ENCODE measurements around the gene SAP30L. TPM values are rescaled to one million over a fixed set of nuclear protein-coding genes. Genes with fewer than 3 reads are reported as not detected.

Gene SAP30L
- total RNA-seq, 8 experiments from 2014 or later = 10.0 to 27.3 (median 16.7) TPM

DNA sequence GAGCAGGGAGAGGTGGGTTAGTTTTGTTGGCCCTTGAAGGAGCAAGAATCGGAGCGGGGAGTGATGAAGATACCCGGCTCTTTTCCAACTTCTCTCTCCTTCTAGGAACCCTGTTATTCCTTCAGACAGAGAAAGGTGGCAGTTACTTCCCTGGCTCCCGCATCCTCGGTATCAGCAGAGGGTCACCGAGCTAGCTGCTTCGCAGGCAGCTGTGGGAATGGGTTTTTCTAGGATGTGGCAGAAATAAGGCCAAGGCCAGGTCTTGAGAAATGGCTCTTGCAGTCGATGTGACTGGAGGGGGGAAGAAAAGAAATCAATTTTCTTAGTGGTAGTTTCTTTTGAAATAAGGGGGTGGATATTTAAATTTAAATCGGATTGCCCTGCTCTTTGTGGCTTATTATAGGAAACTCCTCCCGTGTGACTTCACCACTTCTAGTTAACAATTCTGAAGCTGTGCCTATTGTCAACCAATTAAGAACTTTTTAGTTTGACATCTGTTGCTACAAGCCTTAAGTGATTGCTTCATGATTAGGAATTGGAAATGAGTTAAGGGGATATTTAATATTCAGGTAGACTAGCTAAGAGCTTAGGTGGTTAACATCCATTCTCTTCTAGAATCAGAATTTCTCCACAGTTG lies 1.4 kb downstream of the SAP30L start:
- 0 to 8% (median 2%) methylated on average over 1 to 8 of the region's 10 CpGs; no CpG with 5 or more reads in 1 of the 10 experiments for WGBS, 10 experiments
- ATAC-seq (replicated peaks in 6 of 8) = peak in 2 of 8 experiments; percentile 0
- peaks cover 0 to 9% of the 10 kb centered on the region in 2 donors for H3K4me1 ChIP-seq (replicated peaks in 1 of 2)
- H3K4me3 ChIP-seq = peak overlapping the region; percentile 71 to 93 (median 84)
- H3K27ac ChIP-seq = no peak overlapping the region
- in situ Hi-C loops (cut with MboI; ENCODE audit: low pct_unique_long_range_greater_than_20kb in 2 of 9, low sequenced_read_pairs in 9 of 9, unreplicated experiment in 9 of 9) = no loop called here

DNA sequence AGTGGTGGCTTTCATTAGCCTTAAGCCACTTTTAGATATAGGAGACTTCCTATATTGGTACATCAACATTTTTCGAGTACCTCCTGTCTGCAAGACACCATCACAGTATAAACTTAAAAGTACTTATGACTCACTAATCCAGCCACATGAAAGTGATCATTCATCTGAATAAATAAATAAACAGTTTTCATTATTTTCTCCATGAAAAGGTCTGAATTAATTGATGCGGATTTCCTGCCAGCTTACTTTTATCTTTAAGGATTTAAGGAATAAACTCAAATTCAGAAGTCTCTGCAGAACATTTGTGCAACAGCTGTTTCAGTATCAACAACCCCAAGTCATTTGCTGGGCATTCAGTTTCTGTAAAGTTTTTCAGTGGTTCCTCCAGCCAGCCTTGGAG lies 4.0 kb downstream of the SAP30L start:
- WGBS, 10 experiments = 50 to 100% (median 80%) methylated on average over 1 to 2 of the region's 2 CpGs; no CpG with 5 or more reads in 1 of the 10 experiments
- ATAC-seq (replicated peaks in 6 of 8) = no peak

DNA sequence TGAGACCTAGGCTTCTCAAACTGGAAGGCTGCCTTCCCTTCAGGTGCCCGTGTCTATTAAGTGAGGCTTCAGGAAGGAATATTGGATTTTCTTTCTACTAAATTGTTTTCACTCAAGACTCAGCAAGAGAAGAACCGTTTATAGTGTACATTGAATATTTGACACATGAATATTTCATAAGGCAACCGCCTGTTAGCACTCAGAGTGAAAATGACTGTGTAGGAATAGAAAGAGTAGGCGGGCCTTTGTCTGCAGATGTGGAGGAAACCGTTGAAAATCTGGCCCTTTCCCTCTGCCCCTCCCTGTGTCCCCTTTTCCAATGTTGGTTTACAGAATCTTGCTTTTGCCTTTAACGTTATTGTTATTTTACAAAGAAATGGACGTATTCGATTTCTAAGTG lies 6.2 kb downstream of the SAP30L start:
- Histone ChIP-seq H3K4me3 (no peak overlapping the region), H3K4me1 (replicated peaks in 1 of 2) (peaks cover 0 to 7% of the 10 kb centered on the region in 2 donors), H3K27ac (no peak overlapping the region)
- in situ Hi-C loops (cut with MboI; ENCODE audit: low pct_unique_long_range_greater_than_20kb in 2 of 9, low sequenced_read_pairs in 9 of 9, unreplicated experiment in 9 of 9) = loop anchor here in 3 of 9 experiments (25.0 kb wide), 1 partner anchor 160 kb away; no protein-coding TSS in a partner anchor
- peak in 3 of 8 experiments; percentile 44 to 70 (median 66) for ATAC-seq (replicated peaks in 6 of 8)
- WGBS, 10 experiments = 21 to 95% (median 80%) methylated on average over 3 to 8 of the region's 8 CpGs

More for the DNA sequence above, 4.0 kb downstream of the SAP30L start:
- Histone ChIP-seq H3K4me3 (no peak overlapping the region), H3K27ac (no peak overlapping the region), H3K4me1 (replicated peaks in 1 of 2) (peaks cover 0 to 7% of the 10 kb centered on the region in 2 donors)
- in situ Hi-C loops (cut with MboI; ENCODE audit: low pct_unique_long_range_greater_than_20kb in 2 of 9, low sequenced_read_pairs in 9 of 9, unreplicated experiment in 9 of 9) = loop anchor here in 3 of 9 experiments (25.0 kb wide), 1 partner anchor 163 kb away; no protein-coding TSS in a partner anchor

DNA sequence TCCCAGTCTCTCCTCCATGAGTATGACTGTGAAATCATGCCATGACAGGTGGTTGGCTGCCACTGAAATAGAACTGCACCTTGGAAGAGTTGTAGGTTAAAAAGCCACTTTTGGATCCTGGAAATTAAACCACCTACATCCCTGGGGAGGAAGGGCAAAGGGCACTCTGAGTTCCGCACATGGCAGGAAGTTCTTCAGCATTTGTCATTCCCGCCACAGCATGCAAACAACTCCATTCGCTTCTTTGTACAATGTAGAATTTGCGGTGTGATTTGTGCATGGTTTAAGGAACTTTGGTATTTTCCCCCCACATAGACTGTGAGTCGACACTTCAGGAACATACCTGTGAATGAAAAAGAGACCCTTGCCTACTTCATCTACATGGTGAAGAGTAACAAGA lies 9.8 kb downstream of the SAP30L start:
- H3K27ac ChIP-seq = no peak overlapping the region
- in situ Hi-C loops (cut with MboI; ENCODE audit: low pct_unique_long_range_greater_than_20kb in 2 of 9, low sequenced_read_pairs in 9 of 9, unreplicated experiment in 9 of 9) = loop anchor here in 3 of 9 experiments (25.0 kb wide), 1 partner anchor 157 kb away; no protein-coding TSS in a partner anchor
- no peak for ATAC-seq (replicated peaks in 6 of 8)
- 83 to 100% (median 96%) methylated on average over 1 to 5 of the region's 5 CpGs; no CpG with 5 or more reads in 1 of the 10 experiments for WGBS, 10 experiments
- H3K4me3 ChIP-seq = no peak overlapping the region
- no peaks in the 10 kb centered on the region for H3K4me1 ChIP-seq (replicated peaks in 1 of 2)

DNA sequence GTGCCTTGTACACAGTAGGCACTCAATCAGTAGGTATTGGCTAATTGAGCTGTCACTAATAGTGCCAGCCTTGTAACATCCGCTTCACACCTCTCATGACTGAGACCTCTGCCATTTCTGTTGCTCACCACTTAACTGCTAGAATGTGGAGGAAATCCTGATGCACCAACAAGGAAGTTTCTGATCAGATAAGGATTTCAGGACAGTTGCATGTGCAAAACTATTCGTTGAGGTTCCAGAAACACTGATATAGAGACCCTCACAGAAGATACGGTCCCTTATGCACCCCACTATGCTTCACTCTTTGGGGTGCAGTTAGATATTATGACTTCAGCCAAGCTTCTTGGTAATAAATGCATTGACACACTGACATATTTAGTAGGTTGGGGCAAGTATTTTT lies 10.7 kb downstream of the SAP30L start:
- WGBS, 10 experiments = 94 to 100% (median 100%) methylated on average over 1 to 2 of the region's 3 CpGs; no CpG with 5 or more reads in 3 of the 10 experiments
- no peak overlapping the region for H3K27ac ChIP-seq
- in situ Hi-C loops (cut with MboI; ENCODE audit: low pct_unique_long_range_greater_than_20kb in 2 of 9, low sequenced_read_pairs in 9 of 9, unreplicated experiment in 9 of 9) = loop anchor here in 3 of 9 experiments (25.0 kb wide), 1 partner anchor 156 kb away; no protein-coding TSS in a partner anchor
- H3K4me1 ChIP-seq (replicated peaks in 1 of 2) = no peaks in the 10 kb centered on the region
- no peak overlapping the region for H3K4me3 ChIP-seq
- no peak for ATAC-seq (replicated peaks in 6 of 8)

DNA sequence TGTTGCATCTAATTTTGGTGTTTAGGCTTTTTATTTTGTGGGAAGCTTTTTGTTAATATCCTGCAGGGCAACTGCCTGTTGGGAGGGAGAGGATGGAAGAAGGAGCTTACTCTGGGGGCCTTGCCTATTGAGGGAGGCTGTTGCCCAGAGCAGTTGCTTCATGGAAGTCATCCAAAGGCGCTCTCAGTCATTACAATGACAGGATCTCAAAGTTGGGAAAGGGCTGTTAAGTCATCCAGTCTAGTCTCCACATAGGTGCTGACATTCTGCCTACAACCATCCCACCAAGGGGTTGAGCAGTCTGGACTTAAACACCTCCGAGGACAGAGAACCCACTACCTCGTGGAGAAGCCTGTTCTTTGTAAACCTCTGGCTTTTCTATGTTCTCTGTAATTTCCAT lies 13.2 kb downstream of the SAP30L start:
- Histone ChIP-seq H3K4me1 (replicated peaks in 1 of 2) (no peaks in the 10 kb centered on the region), H3K27ac (no peak overlapping the region), H3K4me3 (no peak overlapping the region)
- ATAC-seq (replicated peaks in 6 of 8) = no peak
- in situ Hi-C loops (cut with MboI; ENCODE audit: low pct_unique_long_range_greater_than_20kb in 2 of 9, low sequenced_read_pairs in 9 of 9, unreplicated experiment in 9 of 9) = loop anchor here in 3 of 9 experiments (25.0 kb wide), 1 partner anchor 153 kb away; no protein-coding TSS in a partner anchor
- WGBS, 10 experiments = 60 to 100% (median 80%) methylated on average over 1 to 3 of the region's 3 CpGs; no CpG with 5 or more reads in 4 of the 10 experiments

DNA sequence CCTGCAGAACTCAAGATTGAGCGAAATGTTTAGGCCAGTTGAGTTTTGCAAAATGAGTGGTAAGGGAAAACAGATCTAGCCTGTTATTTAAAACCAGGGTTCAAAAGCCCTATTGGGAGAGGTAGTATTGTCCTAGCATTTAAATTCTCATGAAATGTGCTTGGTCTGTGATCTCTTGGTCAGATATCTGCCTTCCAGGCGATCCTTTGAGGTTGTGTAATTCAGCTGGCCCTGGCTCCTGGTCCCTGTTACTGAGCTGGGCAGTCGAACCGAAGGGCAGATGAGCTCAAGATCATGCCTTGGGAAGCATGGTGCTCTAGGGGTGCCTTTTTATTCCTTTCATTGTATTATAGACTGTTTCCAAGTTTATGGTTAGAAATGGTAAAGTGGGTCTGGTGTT lies 14.4 kb downstream of the SAP30L start:
- in situ Hi-C loops (cut with MboI; ENCODE audit: low pct_unique_long_range_greater_than_20kb in 2 of 9, low sequenced_read_pairs in 9 of 9, unreplicated experiment in 9 of 9) = loop anchor here in 4 of 9 experiments (10.0 to 25.0 kb wide), 2 partner anchors 145 to 152 kb away; no protein-coding TSS in a partner anchor

DNA sequence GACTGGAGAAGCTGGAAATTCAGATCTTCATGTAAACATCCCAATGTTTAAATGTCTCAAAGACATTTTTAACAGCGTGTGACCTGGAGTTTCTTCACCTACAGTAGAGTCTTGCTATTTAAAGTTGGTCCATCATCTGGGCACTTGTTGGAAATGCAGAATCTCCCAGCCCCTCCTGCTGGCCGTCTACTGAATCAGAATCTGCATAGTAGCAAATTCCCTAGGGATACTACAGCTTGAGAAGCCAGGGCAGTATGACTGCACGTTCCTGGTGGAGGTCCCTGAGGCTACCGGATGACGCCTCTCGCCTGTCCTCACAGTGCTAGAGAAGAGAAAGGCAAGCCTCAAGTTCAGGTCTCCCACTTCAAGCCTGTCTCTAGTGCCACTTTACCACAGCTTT lies 15.7 kb downstream of the SAP30L start:
- 40 to 75% (median 60%) methylated on average over 1 to 5 of the region's 6 CpGs; no CpG with 5 or more reads in 5 of the 10 experiments for WGBS, 10 experiments
- Histone ChIP-seq H3K27ac (no peak overlapping the region), H3K4me3 (no peak overlapping the region), H3K4me1 (replicated peaks in 1 of 2) (no peaks in the 10 kb centered on the region)
- peak in 5 of 8 experiments; percentile 22 to 88 (median 70) for ATAC-seq (replicated peaks in 6 of 8)
- in situ Hi-C loops (cut with MboI; ENCODE audit: low pct_unique_long_range_greater_than_20kb in 2 of 9, low sequenced_read_pairs in 9 of 9, unreplicated experiment in 9 of 9) = loop anchor here in 4 of 9 experiments (10.0 to 25.0 kb wide), 2 partner anchors 143 to 151 kb away; no protein-coding TSS in a partner anchor

More for the DNA sequence above, 14.4 kb downstream of the SAP30L start:
- 50 to 100% (median 100%) methylated on average over 1 to 4 of the region's 4 CpGs; no CpG with 5 or more reads in 3 of the 10 experiments for WGBS, 10 experiments
- Histone ChIP-seq H3K4me3 (no peak overlapping the region), H3K4me1 (replicated peaks in 1 of 2) (no peaks in the 10 kb centered on the region), H3K27ac (no peak overlapping the region)
- ATAC-seq (replicated peaks in 6 of 8) = no peak

DNA sequence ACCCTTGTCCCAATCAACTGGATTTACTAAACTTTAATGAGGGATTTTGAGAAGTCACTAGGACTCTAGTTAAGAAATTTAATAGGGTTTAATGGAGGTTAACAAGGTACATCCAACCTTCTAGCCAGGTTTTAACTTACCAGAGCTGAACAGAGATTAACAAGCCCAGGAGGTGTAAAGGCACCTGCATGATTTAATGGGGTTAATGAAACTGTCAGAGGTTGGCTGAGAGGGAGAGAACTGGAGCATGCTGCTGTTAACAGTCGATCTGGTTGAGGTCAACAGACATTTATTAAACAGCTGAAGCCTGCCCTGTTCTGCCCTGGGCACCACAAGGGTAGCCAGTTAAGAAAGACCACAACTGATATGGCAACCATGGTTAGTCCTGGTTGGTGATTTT lies 18.6 kb downstream of the SAP30L start:
- H3K4me1 ChIP-seq (replicated peaks in 1 of 2) = no peaks in the 10 kb centered on the region
- no peak for ATAC-seq (replicated peaks in 6 of 8)
- no peak overlapping the region for H3K27ac ChIP-seq
- 0 to 60% (median 31%) methylated on average over 1 of the region's 1 CpG; no CpG with 5 or more reads in 6 of the 10 experiments for WGBS, 10 experiments
- in situ Hi-C loops (cut with MboI; ENCODE audit: low pct_unique_long_range_greater_than_20kb in 2 of 9, low sequenced_read_pairs in 9 of 9, unreplicated experiment in 9 of 9) = loop anchor here in 4 of 9 experiments (10.0 to 25.0 kb wide), 2 partner anchors 140 to 148 kb away; no protein-coding TSS in a partner anchor
- H3K4me3 ChIP-seq = no peak overlapping the region

DNA sequence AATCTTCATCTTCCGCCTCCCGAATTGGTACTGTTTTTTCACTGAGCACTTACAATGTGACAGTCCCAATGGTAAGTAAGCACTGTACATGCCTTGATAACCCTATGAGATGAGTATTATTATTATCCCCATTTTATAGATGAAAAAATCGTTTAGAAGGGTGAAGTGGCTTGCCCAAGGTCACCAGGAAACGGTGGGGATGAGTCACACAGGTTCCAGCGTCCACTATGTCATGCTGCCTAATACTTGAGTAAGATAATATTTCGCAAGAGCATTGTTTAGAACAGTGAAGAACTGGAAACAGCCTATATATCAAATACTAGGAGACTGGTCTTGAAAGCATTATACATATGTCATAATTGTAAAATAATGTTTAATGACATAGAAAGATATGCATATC lies 19.4 kb downstream of the SAP30L start:
- WGBS, 10 experiments = 0 to 72% (median 43%) methylated on average over 1 to 6 of the region's 6 CpGs; no CpG with 5 or more reads in 2 of the 10 experiments
- Histone ChIP-seq H3K4me3 (no peak overlapping the region), H3K4me1 (replicated peaks in 1 of 2) (no peaks in the 10 kb centered on the region), H3K27ac (no peak overlapping the region)
- in situ Hi-C loops (cut with MboI; ENCODE audit: low pct_unique_long_range_greater_than_20kb in 2 of 9, low sequenced_read_pairs in 9 of 9, unreplicated experiment in 9 of 9) = loop anchor here in 5 of 9 experiments (5.0 to 25.0 kb wide), 3 partner anchors 137 to 147 kb away; no protein-coding TSS in a partner anchor
- no peak for ATAC-seq (replicated peaks in 6 of 8)

DNA sequence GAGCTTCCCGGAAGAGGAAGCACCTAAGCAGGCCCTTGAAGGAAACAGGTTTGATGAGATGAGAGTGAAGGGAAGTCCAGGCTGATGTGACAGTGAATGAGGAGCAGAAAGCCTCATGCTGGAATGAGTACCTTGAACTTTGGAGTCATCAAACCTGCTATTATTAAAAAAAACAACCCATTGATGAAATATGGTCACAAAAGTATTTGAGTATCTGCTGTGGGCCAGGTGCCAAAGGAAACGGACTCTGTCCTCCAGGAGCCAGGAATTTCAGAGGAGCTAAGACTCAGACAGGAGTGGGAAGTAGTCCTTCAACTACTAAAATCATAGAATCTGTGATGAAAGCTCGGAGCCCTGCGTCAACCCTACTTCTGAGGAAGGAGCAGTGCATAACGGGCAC lies 20.4 kb downstream of the SAP30L start:
- Histone ChIP-seq H3K27ac (no peak overlapping the region), H3K4me1 (replicated peaks in 1 of 2) (no peaks in the 10 kb centered on the region), H3K4me3 (no peak overlapping the region)
- no peak for ATAC-seq (replicated peaks in 6 of 8)
- 46 to 100% (median 73%) methylated on average over 1 to 5 of the region's 5 CpGs; no CpG with 5 or more reads in 2 of the 10 experiments for WGBS, 10 experiments
- in situ Hi-C loops (cut with MboI; ENCODE audit: low pct_unique_long_range_greater_than_20kb in 2 of 9, low sequenced_read_pairs in 9 of 9, unreplicated experiment in 9 of 9) = loop anchor here in 5 of 9 experiments (5.0 to 25.0 kb wide), 3 partner anchors 136 to 146 kb away; no protein-coding TSS in a partner anchor

DNA sequence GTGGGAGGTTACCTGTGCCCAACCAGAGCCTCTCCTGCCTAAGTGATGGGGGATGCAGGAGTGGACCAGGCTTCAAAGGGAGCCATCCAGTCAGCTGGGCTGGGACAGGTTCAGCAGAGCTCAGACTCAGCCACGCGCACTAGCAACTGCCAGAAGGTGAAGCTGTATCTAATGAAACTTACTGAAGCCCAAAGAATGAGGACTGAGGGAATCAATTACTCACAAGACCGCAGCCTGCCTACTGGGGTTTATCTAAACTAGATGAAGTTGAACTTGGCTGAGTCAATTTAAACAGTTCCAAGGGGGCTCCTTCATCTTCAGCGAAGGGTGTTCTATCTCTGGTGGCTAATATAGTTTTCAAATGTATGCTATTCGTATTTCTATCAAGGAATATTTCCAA lies 20.9 kb downstream of the SAP30L start:
- ATAC-seq (replicated peaks in 6 of 8) = no peak
- H3K4me1 ChIP-seq (replicated peaks in 1 of 2) = no peaks in the 10 kb centered on the region
- in situ Hi-C loops (cut with MboI; ENCODE audit: low pct_unique_long_range_greater_than_20kb in 2 of 9, low sequenced_read_pairs in 9 of 9, unreplicated experiment in 9 of 9) = loop anchor here in 5 of 9 experiments (5.0 to 25.0 kb wide), 3 partner anchors 136 to 146 kb away; no protein-coding TSS in a partner anchor

More for the DNA sequence above, 20.9 kb downstream of the SAP30L start:
- Histone ChIP-seq H3K27ac (no peak overlapping the region), H3K4me3 (no peak overlapping the region)
- 26 to 90% (median 61%) methylated on average over 2 to 5 of the region's 5 CpGs; no CpG with 5 or more reads in 4 of the 10 experiments for WGBS, 10 experiments
